Amniotic epithelial cell (primary cell): ENCODE measurements around the gene F10.
"Not testable (repeated sequence)": the region's sequence is repeated elsewhere in the genome, so short reads cannot be mapped to it uniquely, and the experiment has no call there.

Experiments
- DNase-seq: peaks from one replicate; pipeline ENCODE4 v3.0.0-alpha.2; 2010; ENCODE audit warnings: low read depth

Gene F10

DNA sequence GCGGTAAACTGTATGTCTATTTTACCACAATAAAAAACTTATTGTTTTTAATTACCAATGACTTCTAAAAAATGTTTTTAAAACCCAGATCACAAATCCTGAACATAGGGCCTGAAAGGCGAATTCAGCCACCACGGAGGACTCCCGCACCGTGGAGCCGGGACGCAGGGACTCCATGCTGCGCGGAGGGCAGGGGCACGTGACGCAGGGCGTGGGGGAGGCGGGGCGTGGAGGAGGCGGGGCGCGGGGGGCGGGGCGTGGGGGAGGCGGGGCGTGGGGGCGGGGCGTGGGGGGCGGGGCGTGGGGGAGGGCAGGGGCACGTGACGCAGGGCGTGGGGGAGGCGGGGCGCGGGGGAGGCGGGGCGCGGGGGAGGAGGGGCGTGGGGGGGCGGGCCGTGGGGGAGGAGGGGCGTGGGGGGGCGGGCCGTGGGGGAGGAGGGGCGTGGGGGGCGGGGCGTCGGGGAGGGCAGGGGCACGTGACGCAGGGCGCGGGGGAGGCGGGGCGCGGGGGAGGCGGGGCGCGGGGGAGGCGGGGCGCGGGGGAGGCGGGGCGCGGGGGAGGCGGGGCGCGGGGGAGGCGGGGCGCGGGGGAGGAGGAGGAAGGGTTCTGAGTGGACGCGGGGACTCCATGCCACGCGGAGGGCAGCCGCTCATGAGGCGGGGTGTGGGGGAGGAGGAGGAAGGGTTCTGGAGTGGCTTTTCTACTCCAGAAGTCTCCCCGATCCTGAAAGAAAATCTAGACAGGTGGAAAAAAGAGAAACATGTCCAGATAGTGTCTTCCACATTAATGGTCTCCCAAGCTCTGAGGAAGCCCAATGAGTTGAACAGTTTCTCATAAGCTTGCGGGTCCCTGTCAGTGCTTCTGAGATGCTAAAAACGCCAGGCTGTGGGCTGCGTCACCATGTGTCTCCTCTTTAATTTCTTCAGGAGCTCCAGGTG is 31.5 kb downstream of the F10 start:
- DNase-seq, result peak; percentile 62

- no peak for DNase-seq
Observed at GRCh38 chr13:113155201-113155600, 32.6 kb downstream of the F10 start.

- DNase-seq, result no peak
Observed at GRCh38 chr13:113155982-113156655, 33.5 kb downstream of the F10 start.

- DNase-seq, result no peak
Observed at GRCh38 chr13:113157206-113157928, 34.8 kb downstream of the F10 start.

GRCh38 chr13:113157929-113158747 is 35.5 kb downstream of the F10 start, which contains the start of gene PROZ:
TSS of gene PROZ (plus strand) at chr13:113158648. CDS start at chr13:113158661, 13 bp downstream.
- DNase-seq, result no peak

- DNase-seq, result no peak
Observed at GRCh38 chr13:113158946-113159345, 36.3 kb downstream of the F10 start.

GRCh38 chr13:113159701-113160100 is 37.1 kb downstream of the F10 start:
- no peak for DNase-seq

GRCh38 chr13:113160983-113161382 is 38.4 kb downstream of the F10 start:
- no peak for DNase-seq

DNA sequence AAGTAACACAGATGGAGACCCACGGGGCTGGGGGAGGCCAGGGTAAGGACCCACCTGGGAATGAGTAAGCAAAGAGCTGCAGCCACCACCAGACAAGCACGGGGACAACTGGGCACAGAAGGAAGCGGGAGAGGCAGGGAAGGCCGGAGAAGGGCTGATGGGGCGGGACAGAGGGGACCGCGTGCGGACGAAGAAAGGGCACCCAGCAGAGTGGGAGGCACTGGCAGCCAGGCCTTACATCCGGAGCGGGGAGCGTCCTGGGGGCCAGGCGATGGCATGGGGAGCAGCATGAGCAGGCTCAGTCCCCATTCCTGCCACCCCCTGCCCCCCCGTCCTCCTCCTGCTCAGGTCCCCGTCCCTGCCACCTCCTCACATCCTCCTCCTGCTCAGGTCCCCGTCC is 38.8 kb downstream of the F10 start:
- DNase-seq, result no peak

- DNase-seq, result not testable (repeated sequence)
Observed at GRCh38 chr13:113161975-113162374, 39.4 kb downstream of the F10 start.

- DNase-seq, result no peak
Observed at GRCh38 chr13:113162783-113163685, 40.4 kb downstream of the F10 start.

DNA sequence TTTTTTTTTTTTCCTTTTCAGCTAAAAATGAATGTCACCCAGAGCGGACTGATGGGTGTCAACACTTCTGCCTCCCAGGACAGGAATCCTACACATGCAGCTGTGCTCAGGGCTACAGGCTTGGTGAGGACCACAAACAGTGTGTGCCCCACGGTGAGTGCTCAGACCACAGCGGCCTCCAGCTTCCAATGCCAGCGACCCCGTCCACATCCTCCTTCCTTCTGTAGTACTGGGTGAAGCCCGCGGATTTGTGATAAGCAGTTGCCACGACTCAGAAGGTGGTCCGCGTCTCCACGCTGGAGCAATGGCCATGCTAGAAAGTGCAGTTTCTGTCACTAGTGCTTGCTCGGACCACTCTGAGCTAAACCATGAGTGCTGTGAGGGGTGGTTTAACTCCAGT is 41.9 kb downstream of the F10 start:
- DNase-seq, result no peak

GRCh38 chr13:113166266-113166665 is 43.7 kb downstream of the F10 start:
- no peak for DNase-seq

DNA sequence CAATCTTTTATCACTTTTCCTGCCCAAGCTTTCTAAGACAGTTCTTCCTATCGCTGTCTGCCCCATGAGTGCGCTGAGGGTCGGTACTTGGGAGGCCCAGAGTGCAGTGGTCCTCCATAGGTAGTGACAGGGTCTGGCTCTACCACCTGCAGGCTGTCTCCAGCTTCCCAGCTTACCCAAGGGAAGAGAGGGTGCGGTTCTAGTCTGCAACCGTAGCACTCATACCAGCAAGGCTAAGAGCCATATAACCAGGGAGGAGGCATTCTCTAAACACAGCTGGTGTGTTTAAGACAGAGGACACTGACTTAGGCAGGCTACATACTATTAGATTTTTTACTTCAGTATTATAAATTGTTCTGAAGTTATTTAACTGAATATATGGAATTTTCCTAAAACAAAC is 44.1 kb downstream of the F10 start:
- DNase-seq, result no peak

DNA sequence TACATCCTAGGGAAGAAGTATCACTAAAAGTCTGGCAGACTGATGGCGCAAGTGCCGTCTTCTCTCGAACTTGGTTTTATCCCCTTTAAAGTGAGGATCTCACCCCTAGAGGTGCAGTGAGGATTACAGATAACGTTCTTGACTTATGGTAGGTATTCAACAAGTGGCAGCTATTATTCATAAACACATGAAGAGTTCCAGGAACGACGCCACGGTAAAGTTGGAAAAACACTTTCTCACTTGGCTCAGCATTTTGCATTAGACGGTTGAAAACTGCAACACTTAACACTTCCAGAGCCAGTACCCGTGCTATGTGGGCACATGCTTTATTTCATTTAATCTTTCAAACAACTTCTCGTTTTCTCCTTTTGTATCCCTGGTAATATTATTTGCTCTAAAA is 44.6 kb downstream of the F10 start:
- DNase-seq, result no peak

DNA sequence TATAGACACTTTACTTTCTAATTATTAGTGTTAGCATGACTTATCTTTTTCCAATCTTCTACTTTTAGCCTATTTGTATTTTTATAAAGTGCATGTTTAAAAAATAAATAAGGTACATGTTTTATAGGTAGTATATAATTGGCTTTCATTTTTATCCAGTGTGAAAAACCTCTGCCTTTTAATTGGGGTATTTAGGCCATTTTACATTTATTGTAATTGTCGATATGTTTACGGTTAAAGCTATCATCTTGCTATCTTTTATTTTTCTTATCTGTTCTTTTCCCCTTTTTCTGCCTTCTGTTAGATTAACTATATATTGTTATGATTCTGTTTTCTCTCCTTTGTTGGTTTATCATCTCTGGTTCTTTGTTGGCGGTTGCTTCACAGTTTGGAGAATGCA is 45.0 kb downstream of the F10 start:
- no peak for DNase-seq

DNA sequence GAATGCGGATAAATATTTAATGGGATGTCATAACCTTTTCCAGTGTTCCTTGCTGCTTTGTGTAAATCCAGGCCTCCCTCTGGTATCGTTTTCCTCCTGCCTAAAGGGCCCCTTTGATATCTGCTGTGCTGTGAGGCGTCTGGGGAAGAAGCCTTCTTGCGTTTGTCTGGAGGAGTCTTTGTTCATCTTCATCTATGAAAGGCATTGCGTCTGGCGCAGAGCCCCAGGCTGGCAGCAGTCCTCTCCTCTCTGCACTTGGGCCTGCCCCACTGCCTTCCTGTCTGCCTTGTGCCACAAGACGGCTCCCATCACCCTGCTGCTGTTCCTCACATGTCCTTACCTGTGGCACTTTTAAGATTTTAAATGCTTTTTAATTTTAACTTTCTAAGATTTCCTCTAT is 45.6 kb downstream of the F10 start:
- DNase-seq, result no peak

DNA sequence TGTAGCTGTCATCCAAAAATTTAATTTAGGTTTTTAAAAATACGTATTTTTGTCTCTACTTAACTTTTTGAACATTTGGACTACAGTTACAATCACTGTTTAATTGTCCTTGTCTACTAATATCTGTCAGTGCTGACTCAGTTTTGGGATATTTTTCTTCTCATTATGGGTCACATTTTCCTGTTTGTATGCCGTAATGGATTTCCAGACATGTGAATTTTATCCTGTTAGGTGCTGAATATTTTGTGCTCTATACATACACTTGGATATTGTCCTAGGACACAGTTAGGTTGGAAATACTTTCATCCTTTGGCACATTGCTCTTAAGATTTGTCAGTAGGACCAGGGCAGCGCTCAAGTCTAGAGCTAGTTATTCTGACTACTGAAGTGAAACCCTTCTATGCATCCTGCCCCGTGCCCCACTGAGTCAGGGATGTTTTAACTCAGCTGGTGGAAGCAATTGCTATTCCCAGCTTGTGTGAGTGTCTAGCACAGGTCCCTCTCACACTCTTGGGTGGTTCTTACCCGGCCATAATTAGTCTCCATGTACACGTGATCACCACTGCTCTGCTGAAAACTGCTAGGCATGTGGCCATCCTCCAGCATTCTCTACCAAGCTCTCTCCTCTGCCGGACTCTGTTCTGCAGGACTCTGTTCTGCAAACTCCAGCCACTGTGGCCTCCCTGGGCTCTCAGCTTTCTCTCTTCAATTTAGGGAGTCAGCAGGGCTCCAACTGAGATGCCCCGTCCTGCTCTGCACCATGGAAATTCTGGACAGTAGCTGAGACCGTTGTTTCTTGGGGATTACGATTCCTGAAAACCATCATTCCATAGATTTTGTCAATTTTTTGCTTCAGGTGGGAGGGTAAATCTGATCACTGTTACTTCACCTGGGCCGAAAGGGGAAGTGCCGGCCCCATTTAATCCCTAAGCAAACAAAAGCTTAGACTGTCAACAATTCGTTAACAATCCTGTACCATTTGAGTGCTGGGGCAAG is 47.0 kb downstream of the F10 start:
- DNase-seq, result no peak

- DNase-seq, result no peak
Observed at GRCh38 chr13:113170511-113170910, 47.9 kb downstream of the F10 start.
